Immature natural killer cell (primary cell): ENCODE measurements around the gene KLHL40. TPM values are rescaled to one million over a fixed set of nuclear protein-coding genes. Genes with fewer than 3 reads are reported as not detected.
A peak's percentile ranks its signal among the peaks of the same experiment; 100 is the strongest.

Experiments used
- DNase-seq, 3 donors: peaks; one replicate each; pipeline ENCODE4 v3.0.0; 2022; ENCODE audit warnings: mixed read lengths in 1 of 3
- H3K27ac Mint-ChIP-seq, 6 donors: one replicate each; pipeline ENCODE4 v1.8.0; 2020; ENCODE audit warnings: mixed read lengths in 6 of 6, mild to moderate bottlenecking in 5 of 6, inconsistent platforms in 4 of 6, moderate library complexity in 3 of 6
- H3K27me3 Mint-ChIP-seq, 3 donors: one replicate each; pipeline ENCODE4 v1.8.0; 2020 to 2021; ENCODE audit warnings: low read depth in 3 of 3, mild to moderate bottlenecking in 3 of 3, mixed read lengths in 3 of 3, moderate library complexity in 3 of 3, inconsistent platforms in 1 of 3
- H3K36me3 Mint-ChIP-seq, 3 donors: one replicate each; pipeline ENCODE4 v1.8.0; 2020; ENCODE audit warnings: mixed read lengths in 3 of 3, inconsistent platforms in 2 of 3, mild to moderate bottlenecking in 2 of 3
- H3K4me1 Mint-ChIP-seq, 2 donors: one replicate each; pipeline ENCODE4 v1.8.0; 2020; ENCODE audit warnings: inconsistent platforms in 2 of 2, mild to moderate bottlenecking in 2 of 2, mixed read lengths in 2 of 2, moderate library complexity in 1 of 2
- H3K4me3 Mint-ChIP-seq, 5 donors: one replicate each; pipeline ENCODE4 v1.8.0; 2020; ENCODE audit warnings: mild to moderate bottlenecking in 5 of 5, mixed read lengths in 5 of 5, inconsistent platforms in 3 of 5, moderate library complexity in 3 of 5
- H3K9me3 Mint-ChIP-seq, 6 donors: one replicate each; pipeline ENCODE4 v1.8.0; 2020; ENCODE audit warnings: mild to moderate bottlenecking in 6 of 6, mixed read lengths in 6 of 6, inconsistent platforms in 4 of 6, moderate library complexity in 3 of 6
- polyA plus RNA-seq, 3 donors: library from polyadenylated mRNA; unstranded; fragments of 300-500 nt; fragmentation: Illumina TruSeq; gene quantifications; one replicate each; pipeline ENCODE4 v1.2.3, GENCODE V29; 2021

Gene KLHL40
- polyA plus RNA-seq, 3 donors from 2014 or later: not detected

GRCh38 chr3:42696356-42697288, 11.3 kb downstream of the KLHL40 start:
- no peak for DNase-seq
- Mint-ChIP-seq H3K4me3 (no peak overlapping the region), H3K36me3 (no peaks in the 10 kb centered on the region), H3K4me1 (peaks cover 5 to 6% of the 10 kb centered on the region in 2 donors), H3K9me3 (no peaks in the 10 kb centered on the region), H3K27ac (no peak overlapping the region), H3K27me3 (peaks cover 4 to 10% (median 7%) of the 10 kb centered on the region in 3 donors)

- Mint-ChIP-seq H3K27me3 (peaks cover 4 to 10% (median 7%) of the 10 kb centered on the region in 3 donors), H3K4me3 (no peak overlapping the region), H3K27ac (no peak overlapping the region), H3K36me3 (no peaks in the 10 kb centered on the region), H3K4me1 (peaks cover 5 to 6% of the 10 kb centered on the region in 2 donors), H3K9me3 (no peaks in the 10 kb centered on the region)
- no peak for DNase-seq
Measured at GRCh38 chr3:42697289-42698051, 12.1 kb downstream of the KLHL40 start.

DNA sequence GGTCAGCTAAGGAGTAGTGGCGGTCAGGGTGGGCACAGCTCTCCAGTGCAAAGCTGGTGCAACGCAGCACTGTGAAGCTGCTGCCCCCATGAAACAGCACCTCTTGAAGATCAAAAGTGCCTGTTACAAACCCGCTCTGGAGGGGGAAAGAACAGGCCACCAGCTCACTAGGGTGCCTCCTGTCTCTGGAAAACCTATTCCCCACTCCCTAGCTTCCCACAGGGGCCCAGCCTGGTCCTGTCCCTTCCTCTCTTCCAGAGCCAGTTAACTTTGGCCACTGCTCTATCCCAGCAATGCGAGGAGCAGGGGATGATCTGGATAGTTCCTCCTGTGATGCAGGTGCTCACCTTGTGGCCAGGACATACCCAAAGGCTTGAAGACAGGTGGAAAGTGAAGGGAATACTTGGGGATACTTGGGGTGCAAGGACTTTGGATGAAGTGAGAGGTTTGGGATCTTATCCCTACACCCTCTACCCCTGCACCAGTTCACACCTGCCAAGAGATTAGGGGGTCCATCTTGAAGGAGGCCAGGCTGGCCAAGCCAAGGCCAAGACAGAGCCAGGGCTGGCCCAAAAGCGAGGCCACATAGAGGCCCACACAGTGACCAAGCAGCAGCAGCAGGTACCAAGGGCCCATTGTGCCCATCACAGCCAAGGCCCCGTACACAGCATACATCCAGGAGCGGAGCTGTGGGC, 13.0 kb downstream of the KLHL40 start:
- no peaks in the 10 kb centered on the region for H3K9me3 Mint-ChIP-seq
- H3K27me3 Mint-ChIP-seq: peaks cover 4 to 10% (median 7%) of the 10 kb centered on the region in 3 donors
- DNase-seq: no peak
- peaks cover 5 to 6% of the 10 kb centered on the region in 2 donors for H3K4me1 Mint-ChIP-seq
- H3K36me3 Mint-ChIP-seq: no peaks in the 10 kb centered on the region
- no peak overlapping the region for H3K27ac Mint-ChIP-seq
- no peak overlapping the region for H3K4me3 Mint-ChIP-seq

- H3K4me1 Mint-ChIP-seq: peaks cover 5 to 6% of the 10 kb centered on the region in 2 donors
- DNase-seq: peak; percentile 17 to 30 (median 27)
- no peaks in the 10 kb centered on the region for H3K9me3 Mint-ChIP-seq
- H3K27ac Mint-ChIP-seq: no peak overlapping the region
- no peaks in the 10 kb centered on the region for H3K36me3 Mint-ChIP-seq
- H3K4me3 Mint-ChIP-seq: peak overlapping the region in 1 of 5 donors; percentile 15
- peaks cover 4 to 10% (median 7%) of the 10 kb centered on the region in 3 donors for H3K27me3 Mint-ChIP-seq
Measured at GRCh38 chr3:42698911-42699230, 13.5 kb downstream of the KLHL40 start.

GRCh38 chr3:42699511-42699971, 14.2 kb downstream of the KLHL40 start:
- DNase-seq: no peak
- Mint-ChIP-seq H3K27ac (no peak overlapping the region), H3K4me3 (no peak overlapping the region), H3K9me3 (no peaks in the 10 kb centered on the region), H3K36me3 (no peaks in the 10 kb centered on the region), H3K4me1 (peaks cover 5 to 6% of the 10 kb centered on the region in 2 donors), H3K27me3 (peaks cover 4 to 10% (median 7%) of the 10 kb centered on the region in 3 donors)

GRCh38 chr3:42700366-42701288, 15.3 kb downstream of the KLHL40 start:
- no peak overlapping the region for H3K27ac Mint-ChIP-seq
- H3K36me3 Mint-ChIP-seq: no peaks in the 10 kb centered on the region
- H3K4me3 Mint-ChIP-seq: no peak overlapping the region
- no peak for DNase-seq
- H3K4me1 Mint-ChIP-seq: peaks cover 5 to 6% of the 10 kb centered on the region in 2 donors
- no peaks in the 10 kb centered on the region for H3K9me3 Mint-ChIP-seq
- peaks cover 4 to 10% (median 7%) of the 10 kb centered on the region in 3 donors for H3K27me3 Mint-ChIP-seq

DNA sequence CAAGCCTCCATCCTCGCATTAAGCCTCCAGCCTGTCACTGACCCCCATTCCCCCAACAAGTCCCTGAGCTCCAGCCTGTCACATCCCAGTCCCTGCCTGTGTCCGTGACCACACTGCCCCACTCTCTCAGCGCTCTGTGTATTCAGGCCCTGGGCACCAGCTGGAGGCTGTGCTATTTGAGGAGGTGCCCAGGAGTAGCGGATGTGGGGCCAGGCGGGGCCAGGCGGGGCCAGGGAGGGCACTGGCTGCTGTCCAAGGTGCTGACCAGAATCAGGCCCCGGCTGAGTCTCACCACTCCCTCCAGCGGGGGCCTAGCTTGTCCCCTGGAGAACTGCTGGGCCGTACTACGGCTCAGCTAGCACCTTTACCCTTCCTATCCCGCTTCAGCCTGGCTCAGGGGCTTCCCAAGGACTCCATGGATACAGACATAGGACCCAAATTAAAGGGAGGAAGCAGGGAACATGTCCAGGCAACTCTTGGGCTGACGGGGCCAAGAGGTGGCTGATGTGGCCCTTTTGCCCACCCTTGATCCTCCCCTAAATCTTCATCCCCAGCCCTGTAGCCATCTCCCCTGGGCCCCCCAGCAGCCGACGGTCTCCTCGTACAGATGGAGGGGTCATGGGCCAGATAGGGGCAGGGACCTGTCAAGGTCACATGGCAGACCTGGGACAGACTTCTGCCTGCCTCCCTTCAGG, 16.2 kb downstream of the KLHL40 start:
- H3K4me1 Mint-ChIP-seq: peaks cover 5 to 6% of the 10 kb centered on the region in 2 donors
- no peaks in the 10 kb centered on the region for H3K9me3 Mint-ChIP-seq
- no peak overlapping the region for H3K4me3 Mint-ChIP-seq
- peaks cover 4 to 10% (median 7%) of the 10 kb centered on the region in 3 donors for H3K27me3 Mint-ChIP-seq
- DNase-seq: peak; percentile 52 to 62 (median 55)
- no peaks in the 10 kb centered on the region for H3K36me3 Mint-ChIP-seq
- no peak overlapping the region for H3K27ac Mint-ChIP-seq

DNA sequence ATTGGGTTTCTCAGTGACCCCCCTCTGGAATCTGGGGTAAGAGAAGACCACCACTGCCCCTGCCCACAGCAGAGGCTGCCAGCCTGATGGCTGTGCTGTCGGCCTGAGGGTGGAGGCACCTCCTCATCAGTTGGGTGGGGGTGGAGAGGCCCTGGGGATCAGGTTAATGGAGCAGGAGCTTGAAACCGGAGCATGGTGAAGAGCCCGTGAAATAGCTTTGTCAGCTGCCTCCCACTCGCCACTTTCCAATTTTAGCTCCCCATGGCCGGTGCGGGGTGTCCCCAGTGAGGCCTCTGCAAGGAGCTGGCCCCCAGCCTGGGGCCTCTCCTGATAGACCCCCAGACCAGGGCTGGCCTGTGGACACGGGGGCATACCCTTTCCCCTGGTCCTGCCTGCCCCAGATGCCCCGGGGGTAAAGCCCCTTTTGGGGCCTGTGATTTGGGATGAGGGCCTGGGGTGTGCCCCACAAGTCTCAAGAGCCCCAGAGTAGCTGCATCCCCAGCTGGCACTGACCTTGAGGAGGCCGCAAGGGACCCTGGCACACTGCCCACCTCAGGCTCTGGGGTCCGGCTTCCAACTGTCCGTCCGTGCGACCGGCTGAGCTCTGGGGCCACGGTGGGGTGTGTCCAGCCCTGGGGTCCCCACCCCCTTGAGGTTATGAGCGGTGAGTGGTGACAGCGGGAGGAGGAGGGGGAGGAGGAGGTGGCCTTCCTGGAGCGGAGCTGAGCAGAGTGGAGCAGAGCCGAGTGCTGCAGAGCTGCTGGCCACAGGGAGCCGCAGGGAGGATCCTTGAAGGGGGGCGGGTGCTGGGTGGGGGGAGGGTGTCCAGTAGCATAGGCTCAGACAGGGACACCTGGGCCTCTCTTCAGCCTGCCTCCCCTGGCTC, 17.0 kb downstream of the KLHL40 start, which contains the start of gene HHATL:
Gene HHATL (minus strand): TSS at position 733 of the 886 bp plus-strand sequence. CDS start 1,972 bp downstream, outside the sequence.
- Mint-ChIP-seq H3K4me3 (no peak within 1 kb of the TSS), H3K27me3 (peaks cover 4 to 10% (median 8%) of the 10 kb centered on the region in 3 donors), H3K36me3 (no peaks in the 10 kb centered on the region), H3K4me1 (peaks cover 5 to 6% of the 10 kb centered on the region in 2 donors), H3K27ac (no peak within 1 kb of the TSS), H3K9me3 (no peaks in the 10 kb centered on the region)
- DNase-seq: no peak

GRCh38 chr3:42702982-42703694, 17.8 kb downstream of the KLHL40 start:
- no peaks in the 10 kb centered on the region for H3K9me3 Mint-ChIP-seq
- H3K4me1 Mint-ChIP-seq: peaks cover 5 to 6% of the 10 kb centered on the region in 2 donors
- H3K4me3 Mint-ChIP-seq: no peak overlapping the region
- H3K27ac Mint-ChIP-seq: no peak overlapping the region
- no peak for DNase-seq
- peaks cover 4 to 9% (median 7%) of the 10 kb centered on the region in 3 donors for H3K27me3 Mint-ChIP-seq
- no peaks in the 10 kb centered on the region for H3K36me3 Mint-ChIP-seq

DNA sequence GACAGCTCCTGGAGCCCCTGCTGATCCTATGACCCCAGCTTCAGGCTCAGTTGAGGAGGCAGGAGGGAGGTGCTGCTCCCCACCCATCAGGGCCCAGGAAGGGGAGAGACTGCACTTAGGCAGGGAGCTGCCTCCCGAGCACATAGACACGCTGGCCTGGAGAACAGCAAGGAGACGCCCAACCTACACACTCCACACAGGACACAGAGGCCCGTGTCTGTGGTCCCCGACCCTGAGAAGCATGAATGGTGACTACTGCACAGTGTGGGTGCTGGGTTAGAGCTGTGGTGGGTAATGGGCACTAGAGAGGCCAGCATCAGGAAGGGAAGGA, 18.3 kb downstream of the KLHL40 start:
- no peak overlapping the region for H3K27ac Mint-ChIP-seq
- H3K4me3 Mint-ChIP-seq: no peak overlapping the region
- no peaks in the 10 kb centered on the region for H3K9me3 Mint-ChIP-seq
- DNase-seq: no peak
- peaks cover 3% of the 10 kb centered on the region in 2 donors for H3K4me1 Mint-ChIP-seq
- H3K36me3 Mint-ChIP-seq: no peaks in the 10 kb centered on the region
- peaks cover 4 to 10% (median 5%) of the 10 kb centered on the region in 3 donors for H3K27me3 Mint-ChIP-seq

- no peak overlapping the region for H3K4me3 Mint-ChIP-seq
- peaks cover 4 to 10% (median 5%) of the 10 kb centered on the region in 3 donors for H3K27me3 Mint-ChIP-seq
- H3K9me3 Mint-ChIP-seq: no peaks in the 10 kb centered on the region
- no peaks in the 10 kb centered on the region for H3K4me1 Mint-ChIP-seq
- DNase-seq: no peak
- H3K36me3 Mint-ChIP-seq: no peaks in the 10 kb centered on the region
- no peak overlapping the region for H3K27ac Mint-ChIP-seq
Measured at GRCh38 chr3:42704136-42704841, 19.0 kb downstream of the KLHL40 start.
